HPDE6-E6E7 (cell line): ENCODE data around the gene TRAPPC3.

Experiments
- DNase-seq: peaks from one replicate; pipeline ENCODE4 v3.0.0; 2011; ENCODE audit warnings: missing footprints; ENCODE audit errors: extremely low spot score

TRAPPC3 gene

DNA sequence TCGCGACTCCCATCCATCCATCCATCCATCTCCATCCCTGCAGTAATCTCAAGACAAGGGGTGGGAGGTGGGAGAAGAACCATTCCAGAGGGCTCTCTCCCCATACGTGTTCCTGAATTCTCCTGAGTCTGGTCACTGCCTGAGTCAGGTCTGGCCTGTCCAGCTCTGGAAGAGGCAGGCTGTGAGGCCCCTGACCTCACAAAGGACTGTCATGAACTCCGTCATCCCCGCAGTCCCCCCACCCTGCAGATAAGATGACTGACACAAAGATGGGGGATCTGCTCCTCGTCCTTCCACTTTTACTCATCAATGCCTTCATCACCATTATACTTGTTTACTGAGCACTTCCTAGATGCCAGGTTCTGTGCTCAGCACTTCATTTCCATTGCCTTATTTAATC, 5.0 kb upstream of the TRAPPC3 start:
- DNase-seq = no peak

DNA sequence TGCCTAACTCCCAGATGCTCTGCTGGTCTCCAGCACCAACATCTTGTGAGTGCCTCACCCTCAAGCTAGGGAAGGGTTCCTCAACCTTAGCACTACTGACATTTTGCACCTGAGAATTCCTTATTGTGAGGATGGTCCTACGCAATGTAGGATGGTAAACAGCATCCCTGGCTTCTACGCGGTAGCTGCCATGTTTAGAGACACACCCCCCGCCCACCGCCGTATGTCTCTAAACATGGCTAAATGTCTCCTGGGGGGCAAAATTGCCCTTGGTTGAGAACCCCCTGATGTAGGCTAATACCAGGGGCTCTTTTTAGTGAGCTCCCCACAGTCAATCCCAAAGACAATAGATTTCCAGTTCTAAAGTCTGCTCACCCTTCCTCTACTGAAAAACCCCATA, 4.2 kb upstream of the TRAPPC3 start:
- DNase-seq = no peak

DNA sequence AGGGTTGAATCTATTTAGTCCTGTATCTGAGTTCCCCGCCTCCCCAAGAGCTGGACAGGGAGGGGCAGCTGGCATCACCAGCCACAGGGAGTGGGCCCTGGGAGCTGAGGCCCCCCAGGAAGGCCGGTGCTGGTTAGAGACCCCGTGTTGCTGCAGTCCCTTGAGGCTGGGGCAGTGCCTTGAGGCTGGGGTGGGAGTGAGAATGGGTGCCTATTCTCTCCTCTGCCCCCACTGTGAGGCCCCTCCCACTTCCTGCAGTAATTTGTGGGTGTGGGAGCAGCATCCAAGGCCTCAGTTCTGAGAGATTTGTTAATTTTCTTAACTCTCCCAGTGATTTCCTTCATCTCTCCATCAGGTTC, 2.5 kb upstream of the TRAPPC3 start:
- DNase-seq = no peak

DNA sequence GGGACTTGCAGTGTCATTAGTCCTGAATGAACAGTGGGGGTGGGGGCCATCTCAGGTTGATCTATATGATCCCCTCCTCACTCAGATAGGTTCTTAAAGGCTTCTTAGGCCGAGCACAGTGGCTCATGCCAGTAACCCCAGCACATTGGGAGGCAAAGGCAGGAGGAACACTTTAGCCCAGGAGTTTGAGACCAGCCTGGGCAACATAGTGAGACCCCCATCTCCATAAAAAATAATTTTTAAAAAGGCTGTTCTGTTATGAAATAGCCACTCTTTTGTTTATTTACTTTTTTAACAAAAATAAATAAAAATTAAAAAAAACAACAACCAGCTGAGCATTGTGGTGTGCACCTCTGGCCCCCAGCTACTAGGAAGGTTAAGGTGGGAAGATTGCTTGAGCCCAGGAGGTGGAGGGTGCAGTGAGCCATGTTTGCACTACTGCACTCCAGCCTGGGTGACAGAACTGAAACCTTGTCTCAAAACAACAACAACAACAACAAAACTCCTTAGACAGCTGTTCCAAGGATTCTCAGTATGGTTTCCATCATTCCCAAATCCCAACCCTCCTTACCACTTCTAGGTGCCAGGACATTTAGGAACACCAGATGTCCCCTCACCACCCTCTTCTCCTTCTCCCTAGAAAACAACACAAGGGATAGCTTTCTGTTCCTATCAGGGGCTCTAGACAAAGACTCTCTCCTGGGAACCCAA, 2.0 kb upstream of the TRAPPC3 start:
- DNase-seq = no peak

DNA sequence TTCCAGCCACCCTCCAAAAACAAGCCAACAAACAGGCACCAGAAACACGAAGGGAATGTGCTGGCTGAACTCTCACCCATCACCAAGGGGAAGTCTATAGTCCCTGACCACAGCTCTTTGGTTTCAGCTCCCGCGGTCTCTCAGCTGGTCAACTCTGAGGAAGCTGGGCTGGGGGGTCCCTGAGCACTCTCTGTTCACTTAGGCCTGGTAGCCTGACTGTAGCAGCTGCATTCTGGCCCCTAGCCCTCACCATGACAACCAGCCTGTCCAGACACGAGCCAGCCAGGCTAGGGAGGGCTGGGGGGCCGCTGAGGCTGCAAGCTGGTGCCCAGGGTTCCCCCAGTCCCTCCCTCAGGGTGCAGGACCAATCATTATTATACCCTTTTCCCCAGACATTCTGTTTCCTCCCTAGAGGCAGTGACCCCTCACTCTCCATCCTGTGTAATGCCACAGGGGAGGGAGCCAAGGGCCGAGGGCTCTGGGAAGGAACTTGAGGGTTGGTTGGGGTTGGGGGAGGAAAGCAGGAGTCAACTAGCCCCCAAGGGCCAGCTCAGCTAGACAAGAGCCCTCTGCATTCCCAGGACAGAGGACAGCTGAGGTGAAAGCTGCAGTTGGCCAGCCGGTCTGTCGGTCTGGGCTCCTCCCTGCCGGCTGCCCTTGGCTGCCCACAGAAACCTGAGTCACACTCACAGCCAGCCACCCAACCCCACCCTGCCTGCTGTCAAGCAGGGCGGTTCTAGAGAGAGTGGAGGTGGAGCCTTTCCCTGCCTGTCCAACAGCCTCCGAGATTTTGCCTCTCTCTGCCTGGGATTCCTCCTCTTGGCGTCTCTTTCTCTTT, 1.2 kb upstream of the TRAPPC3 start:
- peak; percentile 87 for DNase-seq

DNA sequence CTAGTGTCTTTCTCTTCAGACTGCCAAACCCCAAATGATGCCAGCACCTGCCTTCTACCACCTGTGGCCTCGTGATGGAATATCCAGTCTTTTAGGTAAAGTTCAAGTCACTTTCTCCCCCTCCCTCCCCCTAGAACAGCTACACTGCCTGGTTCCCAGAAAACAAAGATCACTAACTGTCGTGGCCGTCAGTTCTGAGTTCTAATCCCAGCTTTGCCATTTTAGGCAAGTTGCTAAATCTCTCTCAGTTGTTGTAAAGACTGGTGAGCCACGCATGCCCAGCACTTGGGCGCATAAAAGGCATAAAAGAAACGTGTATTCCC, 648 bp upstream of the TRAPPC3 start:
- DNase-seq = no peak

DNA sequence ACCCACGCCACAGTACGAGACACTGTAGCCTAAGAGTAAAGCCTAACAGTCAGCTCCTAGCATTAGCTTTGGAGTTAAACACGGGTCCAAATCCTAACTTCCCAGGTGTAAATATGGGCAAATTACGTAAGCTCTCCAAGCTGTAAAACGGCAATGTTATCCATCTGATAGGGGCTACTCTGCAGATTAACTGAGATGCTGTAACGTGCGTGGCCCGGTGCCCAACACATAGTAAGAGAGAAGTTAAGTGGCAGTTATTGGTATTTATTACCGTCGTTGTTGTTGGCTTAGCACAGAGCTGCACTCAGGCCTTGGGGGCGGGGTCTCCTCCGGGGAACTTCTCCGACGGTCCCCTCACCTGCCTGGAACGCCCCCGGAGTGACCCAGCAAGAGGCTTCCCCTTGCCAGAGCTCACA, 457 bp downstream of the TRAPPC3 start:
- DNase-seq = no peak

DNA sequence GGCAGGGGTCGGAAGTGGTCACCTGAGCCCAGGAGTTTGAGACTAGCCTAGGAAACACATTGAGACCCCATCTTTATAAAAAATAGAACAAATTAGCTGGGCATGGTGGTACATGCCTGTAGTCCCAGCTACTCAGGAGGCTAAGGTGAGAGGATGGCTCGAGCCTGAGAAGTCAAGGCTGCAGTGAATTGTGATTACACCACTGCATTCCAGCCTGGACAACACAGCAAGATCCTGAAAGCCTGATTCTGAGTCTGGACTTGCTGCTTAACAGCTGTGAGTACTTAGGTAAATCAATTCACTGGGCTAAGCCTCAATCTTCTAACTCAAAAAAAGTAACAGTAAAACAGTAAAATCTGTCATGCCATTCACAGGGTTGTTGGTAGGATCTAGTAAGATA, 4.9 kb downstream of the TRAPPC3 start:
- no peak for DNase-seq

DNA sequence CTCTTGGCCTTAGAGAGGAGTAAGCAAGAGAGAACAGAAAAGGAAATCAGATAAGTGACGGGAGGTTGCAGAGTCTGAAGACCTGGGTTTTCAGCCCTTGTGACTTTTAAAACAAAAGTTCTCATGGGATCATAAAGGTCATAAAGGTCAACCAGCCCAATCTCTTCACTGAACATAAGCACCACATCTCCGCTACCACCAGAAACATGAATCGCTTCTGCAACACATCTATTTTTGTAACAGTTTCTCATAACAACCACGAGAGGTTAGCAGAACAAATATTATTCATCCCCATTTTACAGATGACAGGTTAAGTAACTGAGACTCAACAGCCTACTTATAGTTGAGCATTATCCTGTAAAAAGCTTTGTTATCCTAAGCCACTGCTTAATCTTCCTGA, 5.9 kb downstream of the TRAPPC3 start:
- DNase-seq = no peak

DNA sequence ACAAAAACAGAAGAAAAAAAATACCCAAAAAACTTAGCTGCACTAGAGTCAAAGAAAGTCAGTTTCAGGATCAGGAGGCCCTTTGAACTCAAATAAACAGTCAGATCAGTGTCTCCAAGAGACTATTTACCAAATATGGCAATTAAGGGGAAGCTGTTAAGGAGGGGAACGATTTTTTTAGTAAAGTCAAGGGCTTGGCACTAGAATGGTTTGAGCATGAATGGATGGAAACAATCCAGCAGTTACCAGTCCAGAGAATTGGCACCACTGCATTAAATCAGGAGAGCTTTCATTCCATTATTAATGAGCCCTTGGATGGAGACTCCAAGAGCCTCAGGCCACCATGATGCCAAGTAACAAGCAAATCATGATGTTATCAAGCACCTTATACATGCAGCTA, 7.2 kb downstream of the TRAPPC3 start:
- DNase-seq = no peak

DNA sequence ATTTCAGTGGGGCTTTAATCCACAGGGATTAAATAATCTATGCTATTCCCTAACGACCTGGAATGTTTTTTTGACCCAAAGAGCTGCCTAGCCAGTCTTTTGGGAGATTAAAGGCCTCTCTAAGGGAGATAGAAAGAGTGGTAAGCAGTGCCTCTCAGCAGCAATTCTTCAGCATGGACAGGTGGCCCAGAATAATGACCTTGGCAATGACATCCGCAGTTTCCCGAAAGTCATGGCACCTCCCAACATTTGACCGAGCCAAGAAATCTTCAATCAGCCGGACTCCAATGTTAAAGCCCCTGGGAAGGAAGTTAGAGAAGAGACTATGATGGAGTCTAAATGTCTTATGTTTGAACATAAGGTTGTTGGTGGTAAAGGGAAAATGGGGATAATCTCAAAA, 9.8 kb downstream of the TRAPPC3 start:
- DNase-seq = no peak

DNA sequence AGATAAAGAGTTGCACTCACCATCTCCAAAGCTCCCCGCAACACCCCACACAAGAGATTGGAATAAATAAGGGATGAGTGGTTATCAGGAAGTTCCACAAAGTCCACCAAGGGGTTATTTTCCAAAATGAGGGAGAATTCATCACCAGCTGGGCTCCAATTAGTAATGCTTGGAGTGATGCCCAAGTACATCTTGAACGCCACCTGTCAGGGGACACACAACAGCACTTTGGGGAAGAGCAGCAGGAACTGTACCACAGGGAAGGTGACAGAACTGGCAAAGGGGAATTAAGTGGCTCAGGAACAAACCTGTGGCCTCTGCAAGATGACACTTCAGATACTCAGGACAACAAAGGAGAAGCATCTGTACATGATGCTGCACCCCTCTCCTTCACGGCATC, 11.5 kb downstream of the TRAPPC3 start:
- no peak for DNase-seq

DNA sequence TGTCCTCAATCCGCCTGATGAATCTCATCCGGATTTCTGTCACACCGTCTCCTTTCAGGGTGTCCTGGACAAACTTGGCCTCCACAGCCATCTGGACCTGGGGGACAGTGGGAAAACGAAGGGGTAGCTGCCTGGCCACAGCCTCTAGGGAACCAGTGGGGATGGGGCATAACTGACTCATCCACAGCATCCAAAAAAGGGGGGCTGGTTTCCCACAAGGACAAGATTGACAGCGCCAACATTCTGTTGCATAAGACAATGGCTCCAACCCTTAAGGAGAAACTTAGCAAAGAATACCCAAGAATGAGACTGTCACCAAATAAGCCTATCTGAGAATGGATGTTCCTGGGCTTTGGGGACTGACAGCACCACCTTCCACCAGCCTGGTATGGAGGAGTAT, 12.1 kb downstream of the TRAPPC3 start:
- no peak for DNase-seq

DNA sequence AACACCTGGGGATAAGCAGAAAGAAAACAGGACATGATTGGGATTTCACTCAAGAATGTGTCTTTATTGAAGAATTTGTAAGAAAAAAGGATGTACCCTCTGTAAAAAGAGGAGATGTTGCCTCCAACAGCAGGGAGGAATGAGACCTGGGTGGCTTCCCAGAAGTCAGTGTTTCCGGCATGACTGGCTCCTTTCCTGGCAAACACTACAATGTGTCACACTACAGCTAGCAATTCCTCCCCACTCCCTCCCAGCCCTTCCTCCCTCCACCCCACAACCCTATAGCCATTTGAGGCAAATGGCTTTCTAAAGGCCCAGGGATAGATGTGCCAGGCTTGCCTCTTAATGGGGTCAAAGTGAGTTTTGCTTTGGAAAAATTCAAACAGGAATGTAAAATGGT, 12.8 kb downstream of the TRAPPC3 start:
- DNase-seq = no peak

DNA sequence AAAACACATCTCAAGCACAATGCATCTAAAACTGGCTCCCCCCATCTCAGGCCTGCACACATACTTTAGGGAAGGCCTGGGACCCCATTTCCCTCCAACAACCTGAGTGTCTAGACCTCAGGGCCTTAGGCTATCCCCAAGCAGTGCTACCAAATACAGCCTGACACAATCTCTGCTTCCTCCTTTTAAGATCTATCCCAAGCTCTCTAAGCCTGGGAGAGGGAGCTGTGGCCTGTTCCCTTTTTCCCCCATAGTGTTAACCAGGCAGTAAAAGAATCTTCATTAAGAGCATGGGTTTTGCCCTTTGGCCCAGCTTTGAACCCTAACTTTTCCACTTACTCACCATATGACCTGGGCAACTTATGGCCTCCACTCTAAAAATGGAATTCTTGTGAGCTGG, 13.5 kb downstream of the TRAPPC3 start:
- no peak for DNase-seq

DNA sequence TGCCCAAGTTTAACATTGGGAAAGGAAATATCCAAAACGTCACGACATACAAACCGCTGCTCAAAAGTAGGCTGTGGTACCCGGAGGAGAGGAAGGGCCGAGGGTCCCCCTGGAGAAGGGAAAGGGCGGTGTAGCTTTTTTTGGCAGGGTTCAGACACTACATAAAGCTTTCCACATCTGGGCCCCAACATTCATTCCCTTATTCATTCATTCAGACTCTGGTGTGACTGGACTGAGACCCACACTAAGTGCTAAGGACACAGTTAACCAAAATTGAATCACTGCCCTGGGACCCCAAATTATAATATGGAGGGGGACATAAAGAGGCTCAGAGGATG, 14.0 kb downstream of the TRAPPC3 start:
- no peak for DNase-seq

DNA sequence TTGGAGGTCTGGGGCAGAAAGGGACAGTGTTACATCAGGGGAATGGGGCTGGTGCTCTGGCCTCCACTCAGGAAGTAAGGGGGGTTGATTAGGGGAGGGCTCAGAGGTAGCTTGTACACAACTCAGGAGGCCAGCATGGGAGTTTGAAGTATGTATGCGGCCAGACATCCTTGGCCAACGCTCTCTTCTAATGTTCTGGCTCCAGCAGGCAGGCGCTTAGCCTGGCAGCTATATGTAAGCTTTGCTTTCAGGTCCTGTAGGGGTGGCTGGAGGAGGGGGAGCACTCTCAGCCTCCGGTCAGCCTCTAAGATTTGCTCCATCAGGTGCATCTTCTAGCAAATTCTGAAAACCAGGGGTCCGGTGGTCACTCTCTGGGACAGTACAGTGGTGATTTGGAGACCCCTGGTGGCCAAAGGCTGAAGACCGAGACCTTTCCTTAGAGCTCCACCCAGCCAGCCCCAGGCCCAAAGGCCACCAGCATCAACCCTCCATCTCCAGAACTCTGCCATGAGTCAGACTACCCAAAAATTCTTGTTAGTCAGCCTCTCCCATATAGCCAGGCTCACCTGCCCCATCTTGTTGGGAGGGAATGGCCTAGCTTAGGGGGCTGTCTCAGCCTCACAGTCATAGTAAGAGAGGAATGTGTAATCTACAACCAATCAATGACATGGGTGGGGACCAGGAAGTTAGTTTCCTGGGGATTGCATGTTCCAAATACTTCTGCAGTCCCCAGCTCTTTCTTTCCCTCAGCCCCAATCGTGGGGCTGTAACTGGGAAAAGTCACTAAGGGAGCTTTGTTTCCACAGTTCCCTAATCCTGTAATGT, 14.6 kb downstream of the TRAPPC3 start:
- peak; percentile 93 for DNase-seq

DNA sequence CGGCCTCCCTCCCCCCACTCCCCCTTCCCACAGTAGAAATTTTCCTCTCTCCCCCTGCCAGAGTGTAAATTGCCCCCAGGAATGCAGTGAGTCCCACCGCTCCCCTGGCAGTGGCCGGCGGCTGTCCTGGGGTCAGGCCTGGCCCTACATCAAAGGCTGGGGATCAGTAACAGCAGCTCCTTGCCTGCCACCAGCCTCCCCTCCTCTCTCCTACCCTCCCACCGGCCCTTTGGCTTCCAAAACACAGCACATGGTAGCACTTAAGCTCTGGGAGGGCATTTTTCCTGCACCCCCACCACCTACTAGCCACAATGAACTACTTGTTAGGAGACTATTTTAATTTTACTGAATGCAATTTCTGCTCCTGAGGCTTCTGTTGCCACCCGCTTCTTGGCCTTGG, 15.3 kb downstream of the TRAPPC3 start:
- DNase-seq = no peak

DNA sequence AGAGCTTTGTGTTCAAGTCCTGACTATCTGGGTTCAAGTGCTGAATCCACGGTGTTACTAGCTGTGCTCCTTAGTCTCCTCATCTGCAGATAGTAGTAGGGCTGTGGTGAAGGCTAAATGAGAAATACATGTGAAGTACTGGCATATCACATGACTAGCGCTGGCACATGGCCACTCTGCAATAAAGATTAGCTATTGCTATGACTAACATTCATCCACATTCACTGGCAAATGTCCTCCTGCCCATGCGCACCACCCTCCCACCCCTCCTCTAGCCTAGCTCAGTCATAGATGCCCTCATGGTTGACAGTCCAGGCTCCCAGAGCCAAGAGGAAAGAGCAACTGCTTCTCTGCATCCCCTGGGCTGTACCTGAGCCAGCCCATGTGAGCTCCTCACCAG, 15.8 kb downstream of the TRAPPC3 start:
- peak; percentile 89 for DNase-seq

DNA sequence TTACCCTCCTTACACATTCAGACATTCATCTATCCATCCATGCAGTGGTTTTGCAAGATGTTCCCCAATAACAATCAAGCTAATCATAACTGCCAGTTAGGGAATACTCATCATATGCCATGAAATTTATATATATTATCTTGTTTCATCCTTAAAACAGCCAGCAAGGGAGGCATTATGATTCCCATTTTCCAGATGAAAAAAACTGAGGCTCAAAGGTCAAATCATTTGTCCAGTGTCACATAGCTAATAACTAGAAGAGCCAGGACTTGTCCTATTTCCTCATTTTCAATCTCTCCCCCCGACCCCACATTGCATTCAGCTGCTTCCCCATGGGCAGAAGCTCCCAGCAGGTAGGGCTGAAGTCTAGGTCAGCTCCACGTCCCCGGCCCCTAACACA, 17.3 kb downstream of the TRAPPC3 start:
- no peak for DNase-seq

DNA sequence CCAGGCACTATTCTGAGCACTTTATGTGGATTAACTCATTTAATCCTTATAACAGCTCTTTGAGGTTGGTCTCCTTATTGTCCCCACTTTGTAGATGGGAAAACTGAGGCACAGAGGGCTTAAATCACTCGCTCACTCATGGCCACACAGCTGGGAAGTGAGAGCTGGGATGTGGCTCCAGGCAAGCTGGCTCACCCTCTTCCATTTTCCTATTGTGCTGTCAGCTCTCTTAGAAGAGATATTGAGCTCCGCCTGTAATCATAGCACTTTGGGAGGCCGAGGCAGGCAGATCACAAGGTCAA, 20.4 kb downstream of the TRAPPC3 start:
- no peak for DNase-seq

DNA sequence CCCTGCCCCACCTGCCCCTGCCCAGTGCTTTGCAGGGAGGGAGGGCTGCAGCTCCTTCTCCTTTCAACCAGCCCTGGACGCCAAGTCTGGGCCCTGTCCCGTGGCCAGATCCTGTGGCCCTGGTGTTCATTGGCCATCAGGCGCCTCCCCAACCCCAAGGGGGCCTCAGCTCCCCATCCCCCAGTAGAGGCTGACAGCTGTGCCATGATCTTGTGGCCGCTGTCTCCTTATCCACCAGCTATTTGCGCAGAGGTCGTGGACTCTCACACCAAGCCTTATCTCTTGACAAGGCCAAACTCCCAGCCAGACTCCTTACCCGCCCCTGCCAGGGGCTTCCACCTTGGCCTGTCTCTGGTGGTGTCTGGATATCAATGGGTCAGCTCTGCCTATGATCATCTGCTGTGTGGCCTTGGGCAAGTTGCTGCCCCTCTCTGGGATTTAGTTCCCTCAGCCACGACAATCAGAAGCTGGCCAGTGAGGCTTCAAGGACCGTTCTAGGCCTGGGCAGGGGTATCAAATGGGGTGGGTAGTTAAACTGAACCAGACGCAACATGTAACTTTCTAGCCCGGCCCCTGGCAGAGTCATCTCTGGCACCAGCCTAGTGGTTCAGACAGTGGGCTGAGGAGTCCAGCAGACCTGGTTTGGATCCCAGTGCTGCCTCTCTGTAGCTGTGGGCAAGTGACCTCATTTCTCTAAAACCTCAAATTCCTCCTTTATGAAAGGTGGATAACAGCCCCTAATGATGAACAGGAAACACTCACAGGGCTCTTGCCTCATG, 21.0 kb downstream of the TRAPPC3 start:
- DNase-seq = no peak
